ENCODE measurements around the gene GBX1.
A peak's percentile ranks its signal among the peaks of the same experiment; 100 is the strongest.

The GBX1 gene

DNA sequence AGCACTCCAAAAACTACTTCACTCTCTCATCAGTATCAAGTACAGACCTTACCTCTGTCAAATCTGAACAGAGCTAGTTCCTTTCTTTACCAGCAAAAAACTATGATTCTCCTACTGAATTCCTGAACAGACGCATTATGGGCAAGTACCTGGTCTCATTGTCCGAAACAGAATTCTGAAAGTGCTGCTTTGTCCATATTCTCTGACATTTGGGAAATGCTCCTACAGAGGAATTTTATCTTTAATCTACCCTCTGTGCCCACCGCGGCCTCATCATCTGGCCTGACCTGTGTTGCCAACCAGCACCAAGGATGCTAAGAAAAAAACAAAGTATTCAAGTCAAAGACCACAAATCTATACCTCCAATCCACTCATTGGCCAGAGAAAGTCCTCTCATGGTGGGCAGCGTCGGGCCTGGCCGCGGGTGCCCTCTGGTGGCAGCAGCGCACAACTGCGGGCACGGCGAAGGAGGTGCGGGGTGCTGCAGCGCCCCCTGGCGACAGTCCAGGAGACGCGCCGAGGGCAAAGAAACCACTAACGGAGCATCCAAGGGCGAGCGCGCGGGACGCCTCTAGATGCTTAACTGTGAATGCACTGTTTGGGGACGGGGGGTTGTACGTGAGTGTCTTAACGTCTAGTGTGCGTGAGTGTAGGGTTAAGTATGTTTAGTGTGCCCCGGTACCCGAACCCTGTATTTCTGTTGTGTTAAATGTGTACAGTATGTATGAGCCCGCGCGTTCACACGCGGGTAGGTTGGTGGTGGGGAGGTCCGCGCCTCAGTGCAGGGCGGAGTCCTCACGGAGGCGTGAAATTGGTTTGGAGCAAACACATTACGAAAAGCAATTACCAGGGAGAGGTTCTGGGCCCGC, 5.0 kb upstream of the GBX1 start:
- peak; percentile 88 to 89 for DNase-seq

GRCh38 chr7:151168787-151169162, 1.3 kb upstream of the GBX1 start:
- no peak for DNase-seq

- DNase-seq: peak; percentile 77 to 81
Measured at GRCh38 chr7:151168003-151168786, 701 bp upstream of the GBX1 start.

- DNase-seq: no peak
Measured at GRCh38 chr7:151166629-151167196, 781 bp downstream of the GBX1 start.

- no peak for DNase-seq
Measured at GRCh38 chr7:151161757-151162156, 5.7 kb downstream of the GBX1 start.

DNA sequence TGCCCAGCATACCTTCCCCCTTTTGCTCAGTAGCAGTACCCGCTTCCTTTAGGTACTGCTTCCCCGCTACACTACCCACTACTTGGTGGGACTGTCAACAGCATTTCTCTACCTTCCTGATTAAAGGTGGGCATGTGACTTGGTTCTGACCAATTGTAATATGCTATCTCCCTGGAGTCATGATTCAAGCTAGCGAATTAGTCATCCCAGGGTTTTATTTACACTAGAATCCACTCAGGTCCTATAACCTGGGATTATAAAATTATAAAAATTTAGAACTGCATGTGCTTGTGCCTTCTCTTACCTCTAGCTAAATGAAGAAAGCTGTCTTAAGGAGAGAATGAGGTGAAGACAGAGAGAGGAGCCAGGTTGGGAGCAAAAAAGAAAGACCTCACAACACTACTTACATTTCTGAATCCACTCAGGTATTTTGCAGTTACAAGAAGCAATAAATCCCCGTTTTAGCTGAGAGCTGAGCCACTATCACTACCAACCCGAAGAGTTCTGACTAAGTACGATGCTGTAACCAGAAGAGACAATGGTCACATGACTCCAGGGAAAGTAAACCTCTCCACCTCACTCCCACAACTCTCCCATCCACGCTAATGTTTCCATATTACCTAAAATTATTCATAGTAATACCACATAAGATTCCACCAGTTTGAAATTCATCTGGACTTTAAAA, 9.7 kb downstream of the GBX1 start:
- DNase-seq: no peak

DNA sequence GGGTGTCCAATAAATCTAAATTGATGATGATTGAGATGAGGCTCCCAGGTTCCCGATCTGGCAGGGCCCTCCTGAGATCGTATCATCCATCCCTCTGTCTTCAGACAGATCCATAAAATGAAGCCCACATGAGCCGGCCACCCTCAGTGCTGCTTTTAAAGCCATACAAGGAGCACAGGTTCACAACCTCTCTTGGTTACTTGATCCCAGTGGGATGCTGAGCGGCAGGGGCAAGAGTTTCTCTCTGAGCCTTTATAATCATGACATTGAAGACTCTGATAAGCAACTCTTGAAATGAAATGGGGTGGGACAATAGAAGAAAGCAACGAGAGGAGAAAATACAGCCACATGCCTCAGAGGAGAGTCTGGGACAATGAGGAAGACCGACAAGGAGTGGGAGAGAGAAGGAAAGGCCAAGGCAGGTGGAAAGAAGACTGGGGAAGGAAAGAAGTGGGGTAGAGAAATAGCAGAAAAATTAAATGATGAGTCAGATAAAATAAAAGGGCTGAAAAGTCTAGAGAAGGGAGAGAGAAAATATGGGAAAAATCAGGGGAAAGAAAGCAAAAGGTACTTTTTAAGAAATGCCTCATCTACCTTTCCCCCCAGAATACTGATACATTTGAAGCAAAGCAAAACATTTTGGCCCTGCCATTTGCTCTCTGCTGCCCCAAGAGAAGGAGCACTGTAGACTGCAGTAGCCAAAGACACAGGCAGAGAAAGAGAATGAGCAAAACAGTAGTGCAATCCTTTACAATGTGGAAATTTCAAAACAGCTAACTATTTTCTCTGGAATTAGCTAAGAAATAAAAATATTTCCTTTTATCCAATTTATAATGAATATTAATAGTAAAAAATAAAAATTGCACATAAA, 14.6 kb downstream of the GBX1 start:
- DNase-seq: peak in 1 of 2 experiments; percentile 7

DNA sequence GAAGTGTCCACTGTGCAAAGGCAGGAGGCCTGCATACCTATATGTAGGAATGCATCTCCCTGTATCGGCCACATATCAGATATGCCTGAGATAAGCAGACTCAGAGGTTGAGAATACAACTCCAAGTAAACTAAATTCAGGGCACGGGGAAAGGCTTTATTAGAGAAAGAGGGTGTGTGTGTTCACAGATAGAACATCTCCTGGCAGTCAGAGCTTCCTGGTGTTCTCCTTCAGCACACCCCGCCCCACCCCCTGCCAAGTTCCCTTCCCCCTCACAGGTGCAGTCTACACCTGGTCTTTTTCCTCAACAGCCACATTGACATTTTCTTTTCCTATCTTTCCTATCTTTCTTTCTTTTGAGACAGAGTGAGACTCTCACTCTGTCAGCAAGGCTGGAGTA, 17.1 kb downstream of the GBX1 start:
- no peak for DNase-seq

- peak in 1 of 2 experiments; percentile 11 for DNase-seq
Measured at GRCh38 chr7:151148319-151149259, 18.9 kb downstream of the GBX1 start.

DNA sequence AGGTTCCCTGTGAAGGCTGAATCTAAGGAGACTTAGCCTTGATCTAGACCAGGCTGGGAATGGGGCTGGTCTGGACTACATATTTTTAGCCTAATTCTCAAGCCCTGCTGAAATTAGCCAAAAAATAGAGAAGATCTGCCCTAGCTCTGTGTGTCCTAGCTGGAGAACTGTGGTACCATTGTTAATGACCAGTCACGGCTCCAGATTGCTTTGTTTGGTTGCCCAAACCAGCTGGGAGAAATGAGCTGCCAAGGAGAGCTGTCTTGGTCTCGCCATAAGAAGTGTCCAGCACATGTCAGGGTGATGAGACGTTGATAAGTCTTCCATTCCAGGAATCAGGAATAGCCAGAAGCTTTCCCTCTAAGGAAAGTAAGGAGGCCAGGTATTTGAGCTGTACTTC, 20.7 kb downstream of the GBX1 start:
- no peak for DNase-seq

- DNase-seq: no peak
Measured at GRCh38 chr7:151144387-151144786, 23.1 kb downstream of the GBX1 start.

DNA sequence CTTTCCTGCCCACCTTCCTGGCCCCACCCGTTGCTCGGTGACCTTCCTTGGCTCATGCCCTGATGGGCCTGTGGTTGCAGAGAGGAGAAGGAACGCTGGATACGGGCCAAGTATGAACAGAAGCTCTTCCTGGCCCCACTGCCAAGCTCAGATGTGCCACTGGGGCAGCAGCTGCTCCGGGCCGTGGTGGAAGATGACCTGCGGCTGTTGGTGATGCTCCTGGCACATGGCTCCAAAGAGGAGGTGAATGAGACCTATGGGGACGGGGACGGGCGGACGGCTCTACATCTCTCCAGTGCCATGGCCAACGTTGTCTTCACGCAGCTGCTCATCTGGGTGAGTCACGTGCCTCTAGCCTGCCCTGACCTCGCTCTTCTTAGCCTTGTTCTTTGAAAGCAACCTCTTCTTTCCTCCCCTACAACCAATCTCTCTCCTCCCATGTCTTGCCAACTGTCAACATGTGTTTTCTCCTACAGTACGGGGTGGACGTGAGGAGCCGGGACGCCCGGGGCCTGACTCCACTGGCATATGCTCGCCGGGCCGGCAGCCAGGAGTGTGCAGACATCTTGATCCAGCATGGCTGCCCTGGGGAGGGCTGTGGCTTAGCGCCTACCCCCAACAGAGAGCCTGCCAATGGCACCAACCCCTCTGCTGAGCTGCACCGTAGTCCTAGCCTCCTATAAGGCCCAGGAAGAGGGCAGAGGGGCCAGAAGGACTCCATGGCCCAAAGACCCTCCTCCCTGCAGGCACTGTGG, 24.1 kb downstream of the GBX1 start:
- DNase-seq: no peak

- DNase-seq: no peak
Measured at GRCh38 chr7:151142686-151143040, 24.8 kb downstream of the GBX1 start.

DNA sequence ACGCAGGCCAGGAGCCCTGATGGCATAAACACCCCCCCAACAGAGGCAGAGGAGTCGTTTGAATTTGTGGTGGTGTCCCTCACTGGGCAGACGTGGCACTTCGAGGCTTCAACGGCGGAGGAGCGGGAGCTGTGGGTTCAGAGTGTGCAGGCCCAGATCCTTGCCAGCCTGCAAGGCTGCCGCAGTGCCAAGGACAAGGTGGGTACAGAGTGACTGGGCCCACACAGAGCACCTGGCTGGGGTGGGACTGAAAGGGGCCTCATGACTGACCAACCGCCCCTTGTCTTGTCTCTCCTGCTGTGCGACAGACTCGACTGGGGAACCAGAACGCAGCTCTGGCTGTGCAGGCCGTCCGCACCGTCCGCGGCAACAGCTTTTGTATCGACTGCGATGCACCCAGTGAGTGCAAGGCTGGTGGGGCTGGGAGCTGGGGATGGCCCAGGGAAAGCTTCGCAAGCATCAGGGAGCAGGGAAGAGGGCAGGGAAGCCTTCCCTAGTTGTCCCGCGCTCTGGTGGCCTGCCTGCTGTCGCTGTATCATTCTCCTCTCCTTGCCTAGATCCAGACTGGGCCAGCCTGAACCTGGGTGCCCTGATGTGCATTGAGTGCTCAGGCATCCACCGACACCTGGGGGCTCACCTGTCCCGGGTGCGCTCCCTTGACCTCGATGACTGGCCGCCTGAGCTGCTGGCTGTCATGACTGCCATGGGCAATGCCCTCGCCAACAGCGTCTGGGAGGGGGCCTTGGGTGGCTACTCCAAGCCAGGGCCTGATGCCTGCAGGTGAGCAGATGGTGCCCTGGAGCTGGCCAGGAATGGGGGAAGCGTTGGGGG, 25.4 kb downstream of the GBX1 start:
- no peak for DNase-seq

GRCh38 chr7:151141311-151141854, 26.1 kb downstream of the GBX1 start:
- DNase-seq: no peak

GRCh38 chr7:151140826-151141225, 26.7 kb downstream of the GBX1 start:
- no peak for DNase-seq

DNA sequence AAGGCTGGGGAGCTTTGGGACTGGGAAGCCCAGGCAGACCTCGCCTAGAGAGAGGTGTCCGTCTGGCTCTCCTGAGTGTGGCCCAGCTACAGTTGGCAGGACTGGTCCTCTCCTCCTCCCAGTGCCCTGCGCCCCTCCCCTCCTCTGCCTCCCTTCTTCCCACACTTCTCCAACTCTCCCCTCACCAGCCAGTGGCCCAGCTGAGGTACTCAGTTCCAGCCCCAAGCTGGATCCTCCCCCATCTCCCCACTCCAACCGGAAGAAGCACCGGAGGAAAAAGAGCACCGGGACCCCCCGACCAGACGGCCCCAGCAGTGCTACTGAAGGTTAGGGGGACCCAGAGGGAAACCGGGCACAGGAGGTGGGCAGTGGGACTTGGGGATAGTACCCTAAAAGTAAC, 27.7 kb downstream of the GBX1 start:
- DNase-seq: no peak

GRCh38 chr7:151139071-151139790, 28.3 kb downstream of the GBX1 start:
- no peak for DNase-seq

All from activated T-cell treated with anti-CD3 and anti-CD28 coated beads, Interleukin-2, amount 50 U/mL, for 48 hours (primary cell).